ENCODE results near the gene CATSPER4. TPM values are rescaled to one million over a fixed set of nuclear protein-coding genes. Genes with fewer than 3 reads are reported as not detected.
A peak's percentile ranks its signal among the peaks of the same experiment; 100 is the strongest.

Gene CATSPER4
- total and polyA plus RNA-seq, 11 donors, result not detected

GRCh38 chr1:26197813-26198212 lies 7.4 kb downstream of the CATSPER4 start:
- ATAC-seq (no peak), DNase-seq (no peak)
- WGBS, 4 donors, result 86 to 91% (median 89%) methylated on average over 9 to 11 of the region's 11 CpGs
- no peaks in the 10 kb centered on the region for H3K36me3 ChIP-seq
- peaks cover 0 to 17% (median 0%) of the 10 kb centered on the region in 12 donors for H3K4me1 ChIP-seq
- TF ChIP-seq, protein P1, sequence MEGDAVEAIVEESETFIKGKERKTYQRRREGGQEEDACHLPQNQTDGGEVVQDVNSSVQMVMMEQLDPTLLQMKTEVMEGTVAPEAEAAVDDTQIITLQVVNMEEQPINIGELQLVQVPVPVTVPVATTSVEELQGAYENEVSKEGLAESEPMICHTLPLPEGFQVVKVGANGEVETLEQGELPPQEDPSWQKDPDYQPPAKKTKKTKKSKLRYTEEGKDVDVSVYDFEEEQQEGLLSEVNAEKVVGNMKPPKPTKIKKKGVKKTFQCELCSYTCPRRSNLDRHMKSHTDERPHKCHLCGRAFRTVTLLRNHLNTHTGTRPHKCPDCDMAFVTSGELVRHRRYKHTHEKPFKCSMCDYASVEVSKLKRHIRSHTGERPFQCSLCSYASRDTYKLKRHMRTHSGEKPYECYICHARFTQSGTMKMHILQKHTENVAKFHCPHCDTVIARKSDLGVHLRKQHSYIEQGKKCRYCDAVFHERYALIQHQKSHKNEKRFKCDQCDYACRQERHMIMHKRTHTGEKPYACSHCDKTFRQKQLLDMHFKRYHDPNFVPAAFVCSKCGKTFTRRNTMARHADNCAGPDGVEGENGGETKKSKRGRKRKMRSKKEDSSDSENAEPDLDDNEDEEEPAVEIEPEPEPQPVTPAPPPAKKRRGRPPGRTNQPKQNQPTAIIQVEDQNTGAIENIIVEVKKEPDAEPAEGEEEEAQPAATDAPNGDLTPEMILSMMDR (IDR thresholded peaks at IDR 0.05), result no peak
- TF ChIP-seq POLR2A (IDR thresholded peaks at IDR 0.05), result no peak
- H3K9me3 ChIP-seq, result no peaks in the 10 kb centered on the region
- no peaks in the 10 kb centered on the region for H3K27me3 ChIP-seq
- intact Hi-C loops (cut with DNase I), result no loop called here
- H3K27ac ChIP-seq, result no peak overlapping the region
- H3K4me3 ChIP-seq, result no peak overlapping the region

- 74 to 86% (median 86%) methylated on average over 5 of the region's 5 CpGs for WGBS, 4 donors
- Histone ChIP-seq H3K27ac (no peak overlapping the region), H3K9me3 (no peaks in the 10 kb centered on the region), H3K4me1 (peaks cover 0 to 17% (median 0%) of the 10 kb centered on the region in 12 donors), H3K36me3 (no peaks in the 10 kb centered on the region), H3K4me3 (no peak overlapping the region), H3K27me3 (no peaks in the 10 kb centered on the region)
- DNase-seq (no peak), ATAC-seq (no peak)
- TF ChIP-seq, protein P1 (IDR thresholded peaks at IDR 0.05), result no peak
- TF ChIP-seq POLR2A (IDR thresholded peaks at IDR 0.05), result no peak
- intact Hi-C loops (cut with DNase I), result no loop called here
Observed at GRCh38 chr1:26200413-26200812, 10.0 kb downstream of the CATSPER4 start.

DNA sequence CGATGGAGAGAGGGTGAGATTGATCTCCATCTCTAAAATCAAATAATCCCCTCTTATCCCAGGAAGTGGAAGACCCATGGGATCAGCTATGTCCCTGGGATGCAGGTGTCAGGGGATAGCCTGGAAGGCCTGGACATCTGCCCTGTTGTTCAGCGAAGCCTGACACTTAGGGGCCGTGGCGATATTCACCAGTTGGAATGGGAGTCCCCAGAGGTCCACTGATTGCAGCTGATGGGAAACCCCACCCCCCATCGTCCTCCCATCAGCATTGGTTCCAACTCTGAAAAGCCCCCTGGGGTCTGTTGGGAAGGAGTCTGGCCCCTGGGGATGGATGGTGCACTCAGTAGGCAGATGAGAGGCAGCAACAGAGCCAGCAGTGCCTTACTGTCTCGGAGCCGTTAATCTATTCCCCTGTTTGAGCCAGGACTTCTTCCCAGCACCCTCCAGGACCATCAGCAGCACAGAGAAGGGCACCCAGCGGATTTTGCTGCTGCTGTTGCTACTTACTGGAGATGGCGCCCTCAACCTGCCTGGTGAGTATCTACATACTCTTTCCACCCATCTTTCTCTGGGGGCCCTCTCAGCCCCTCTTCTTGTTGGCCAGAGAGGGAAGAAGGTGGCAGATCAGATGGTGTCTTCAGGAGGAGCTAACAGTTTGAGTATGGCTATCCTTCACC lies 13.4 kb downstream of the CATSPER4 start:
- H3K27me3 ChIP-seq, result no peaks in the 10 kb centered on the region
- intact Hi-C loops (cut with DNase I), result no loop called here
- WGBS, 4 donors, result 73 to 77% (median 76%) methylated on average over 6 to 9 of the region's 9 CpGs

GRCh38 chr1:26210147-26210870 lies 19.9 kb downstream of the CATSPER4 start:
- WGBS, 4 donors, result 40 to 54% (median 52%) methylated on average over 4 to 5 of the region's 5 CpGs
- no peaks in the 10 kb centered on the region for H3K36me3 ChIP-seq
- H3K4me1 ChIP-seq, result peaks cover 0 to 5% (median 0%) of the 10 kb centered on the region in 12 donors
- no peaks in the 10 kb centered on the region for H3K9me3 ChIP-seq
- intact Hi-C loops (cut with DNase I), result no loop called here
- no peak overlapping the region for H3K27ac ChIP-seq
- H3K4me3 ChIP-seq, result no peak overlapping the region
- peaks cover 0 to 3% (median 0%) of the 10 kb centered on the region in 9 donors for H3K27me3 ChIP-seq
- ATAC-seq (peak in 3 of 4 donors; percentile 56 to 80 (median 71)), DNase-seq (no peak)
- TF ChIP-seq POLR2A (IDR thresholded peaks at IDR 0.05), result no peak
- TF ChIP-seq, protein P1 (IDR thresholded peaks at IDR 0.05), result no peak

More for the DNA sequence above, 13.4 kb downstream of the CATSPER4 start:
- Histone ChIP-seq H3K4me1 (peaks cover 0 to 17% (median 0%) of the 10 kb centered on the region in 12 donors), H3K36me3 (no peaks in the 10 kb centered on the region), H3K27ac (no peak overlapping the region), H3K4me3 (no peak overlapping the region), H3K9me3 (no peaks in the 10 kb centered on the region)
- TF ChIP-seq POLR2A (IDR thresholded peaks at IDR 0.05), result no peak
- TF ChIP-seq, protein P1 (IDR thresholded peaks at IDR 0.05), result no peak
- DNase-seq, result no peak
- no peak for ATAC-seq

Measured in heart left ventricle (tissue), 16 donors.